Measurements from ENCODE around the gene MARCHF2. TPM values are rescaled to one million over a fixed set of nuclear protein-coding genes. Genes with fewer than 3 reads are reported as not detected.

Gene MARCHF2
- total and polyA plus RNA-seq, 2 donors (not counting 3 experiments of a cell fraction or from before 2014, with no cell fraction given), result 43.5 to 91.9 TPM

GRCh38 chr19:8454218-8454617 lies 41.1 kb downstream of the MARCHF2 start:
- POLR2A ChIA-PET, result no interaction called here
- intact Hi-C loops (cut with micrococcal nuclease) (no loop called here), dilution Hi-C loops (cut with MboI; ENCODE audit: extremely low pct_ligation_motif_present, low sequenced_read_pairs) (no loop called here)
- no peak overlapping the region for H3K4me3 ChIP-seq (replicated peaks in 1 of 3; ENCODE audit: insufficient read depth in 1 of 3, low read depth in 1 of 3, low read length in 3 of 3)
- no peak overlapping the region for H3K9ac ChIP-seq (replicated peaks; ENCODE audit: extremely low read depth, insufficient read depth, low read length)
- peaks cover 20 to 21% of the 10 kb centered on the region in 2 experiments for H3K36me3 ChIP-seq (ENCODE audit: control insufficient read depth in 2 of 2, extremely low read depth in 1 of 2, insufficient read depth in 2 of 2, low read length in 2 of 2)
- DNase-seq (ENCODE audit: low read depth, low spot score) (peak; percentile 24), FAIRE-seq (peak; percentile 70)
- H3K4me2 ChIP-seq (ENCODE audit: insufficient read depth, low read length), result no peak overlapping the region
- H3K4me1 ChIP-seq (ENCODE audit: control insufficient read depth, extremely low read depth, insufficient read depth, low read length), result peaks cover 42% of the 10 kb centered on the region
- H3K27me3 ChIP-seq (ENCODE audit: control insufficient read depth in 2 of 2, insufficient read depth in 2 of 2, low read length in 2 of 2), result no peaks in the 10 kb centered on the region
- TF ChIP-seq, protein P1, sequence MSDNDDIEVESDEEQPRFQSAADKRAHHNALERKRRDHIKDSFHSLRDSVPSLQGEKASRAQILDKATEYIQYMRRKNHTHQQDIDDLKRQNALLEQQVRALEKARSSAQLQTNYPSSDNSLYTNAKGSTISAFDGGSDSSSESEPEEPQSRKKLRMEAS (IDR thresholded peaks at IDR 0.05; ENCODE audit: insufficient read depth, insufficient read length), result no peak
- TF ChIP-seq, protein P2, sequence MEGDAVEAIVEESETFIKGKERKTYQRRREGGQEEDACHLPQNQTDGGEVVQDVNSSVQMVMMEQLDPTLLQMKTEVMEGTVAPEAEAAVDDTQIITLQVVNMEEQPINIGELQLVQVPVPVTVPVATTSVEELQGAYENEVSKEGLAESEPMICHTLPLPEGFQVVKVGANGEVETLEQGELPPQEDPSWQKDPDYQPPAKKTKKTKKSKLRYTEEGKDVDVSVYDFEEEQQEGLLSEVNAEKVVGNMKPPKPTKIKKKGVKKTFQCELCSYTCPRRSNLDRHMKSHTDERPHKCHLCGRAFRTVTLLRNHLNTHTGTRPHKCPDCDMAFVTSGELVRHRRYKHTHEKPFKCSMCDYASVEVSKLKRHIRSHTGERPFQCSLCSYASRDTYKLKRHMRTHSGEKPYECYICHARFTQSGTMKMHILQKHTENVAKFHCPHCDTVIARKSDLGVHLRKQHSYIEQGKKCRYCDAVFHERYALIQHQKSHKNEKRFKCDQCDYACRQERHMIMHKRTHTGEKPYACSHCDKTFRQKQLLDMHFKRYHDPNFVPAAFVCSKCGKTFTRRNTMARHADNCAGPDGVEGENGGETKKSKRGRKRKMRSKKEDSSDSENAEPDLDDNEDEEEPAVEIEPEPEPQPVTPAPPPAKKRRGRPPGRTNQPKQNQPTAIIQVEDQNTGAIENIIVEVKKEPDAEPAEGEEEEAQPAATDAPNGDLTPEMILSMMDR (IDR thresholded peaks at IDR 0.05; ENCODE audit: extremely low read depth in 1 of 2, insufficient read depth in 1 of 2, low read depth in 1 of 2, low read length in 2 of 2), result no peak
- TF ChIP-seq GATA2 (IDR thresholded peaks at IDR 0.05; ENCODE audit: insufficient read depth, insufficient read length, low read depth, low read length), result no peak
- no peak for TF ChIP-seq POLR2AphosphoS5 (IDR thresholded peaks at IDR 0.05; ENCODE audit: insufficient read depth, low read depth, low read length)
- no peak for TF ChIP-seq EZH2 (IDR thresholded peaks at IDR 0.05; ENCODE audit: borderline replicate concordance, low read depth, low read length, severe bottlenecking)
- TF ChIP-seq FOS (IDR thresholded peaks at IDR 0.05; ENCODE audit: borderline replicate concordance, insufficient read depth, low read length), result no peak
- no peak for TF ChIP-seq MYC (IDR thresholded peaks at IDR 0.05; ENCODE audit: low read depth, low read length)
- no peak for TF ChIP-seq POLR2A (IDR thresholded peaks at IDR 0.05; ENCODE audit: low read depth, low read length)
- no peak for TF ChIP-seq JUN (IDR thresholded peaks at IDR 0.05; ENCODE audit: borderline replicate concordance, insufficient read depth, insufficient read length, low read depth)
- peaks cover 37% of the 10 kb centered on the region for H4K20me1 ChIP-seq (replicated peaks; ENCODE audit: control insufficient read depth, extremely low read depth, insufficient read depth, low read length)
- no peak overlapping the region for H3K27ac ChIP-seq (ENCODE audit: insufficient read depth, low read depth, low read length)
- H3K9me1 ChIP-seq (replicated peaks; ENCODE audit: control insufficient read depth, extremely low read depth, insufficient read depth, low read length), result no peaks in the 10 kb centered on the region
- BruUV-seq (replicated peaks), result no TSS peak
- H2AFZ ChIP-seq (ENCODE audit: low read depth, low read length), result no peak overlapping the region
- peaks cover 98% of the 10 kb centered on the region for H3K79me2 ChIP-seq (ENCODE audit: control insufficient read depth, insufficient read depth, low read length)
- CTCF ChIA-PET, result interaction anchor here (0.5 to 3.0 kb wide), 3 partner anchors 41 to 1747 kb away, joined by 4 to 13 read pairs (median 5); partner anchors contain the start of gene MARCHF2
- no peaks in the 10 kb centered on the region for H3K9me3 ChIP-seq (replicated peaks; ENCODE audit: control insufficient read depth, insufficient read depth, low read length)
